GM13977 (cell line): ENCODE results near the gene SMAP2.

Experiments used
- DNase-seq: peaks from one replicate; pipeline ENCODE4 v3.0.0; 2012; ENCODE audit warnings: low spot score
- in situ Hi-C: fragments of 300-500 bp; cut with MboI; formaldehyde crosslinking; loops from one replicate; pipeline ENCODE4 v1.12.0; 2022; ENCODE audit warnings: low sequenced_read_pairs, low pct_unique_long_range_greater_than_20kb, mixed read lengths, inconsistent platforms; ENCODE audit not compliant: unreplicated experiment
- TF ChIP-seq, protein P1 (sequence below): IDR thresholded peaks from 2 replicates; pipeline ENCODE4 v1.5.1; 2012; ENCODE audit warnings: mild to moderate bottlenecking, control low read depth; ENCODE audit not compliant: insufficient read depth; ENCODE audit errors: extremely low read depth, missing control alignments

The SMAP2 gene

DNA sequence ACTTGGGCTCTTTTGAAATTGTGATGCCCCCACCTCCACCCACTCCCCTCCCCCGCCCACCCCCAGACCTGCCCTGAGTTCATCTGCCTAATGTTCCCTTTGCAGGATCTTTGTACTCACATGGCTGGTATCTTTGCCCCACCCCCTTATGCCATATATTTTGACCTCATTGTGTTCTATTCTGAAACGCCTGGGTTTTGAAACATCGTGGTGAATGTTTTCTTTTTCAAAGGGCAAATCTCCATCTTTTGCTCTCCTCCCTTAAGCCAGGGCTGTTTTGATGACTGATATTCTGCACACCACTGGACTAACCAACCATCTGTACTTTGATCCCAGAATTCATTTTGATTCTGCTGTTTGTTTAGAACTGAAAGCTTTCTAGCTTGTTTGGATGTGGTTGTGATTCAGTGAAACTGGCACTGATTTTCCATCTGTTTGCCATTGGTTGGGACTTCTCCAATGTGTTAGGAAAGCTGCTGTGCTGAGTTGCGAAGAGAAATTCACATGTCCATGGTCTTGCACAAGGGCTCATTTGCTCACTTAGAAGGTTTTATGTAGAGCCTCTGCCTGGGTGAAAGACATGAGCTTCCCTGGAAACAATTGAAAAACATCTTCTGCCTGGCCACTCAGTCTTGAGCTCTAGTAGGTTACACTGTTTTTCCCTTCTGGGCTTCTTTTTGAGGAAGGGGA, 16.5 kb downstream of the SMAP2 start:
- in situ Hi-C loops = no loop called here
- DNase-seq = no peak

GRCh38 chr1:40390857-40391256, 17.3 kb downstream of the SMAP2 start:
- in situ Hi-C loops = no loop called here
- TF ChIP-seq, protein P1, sequence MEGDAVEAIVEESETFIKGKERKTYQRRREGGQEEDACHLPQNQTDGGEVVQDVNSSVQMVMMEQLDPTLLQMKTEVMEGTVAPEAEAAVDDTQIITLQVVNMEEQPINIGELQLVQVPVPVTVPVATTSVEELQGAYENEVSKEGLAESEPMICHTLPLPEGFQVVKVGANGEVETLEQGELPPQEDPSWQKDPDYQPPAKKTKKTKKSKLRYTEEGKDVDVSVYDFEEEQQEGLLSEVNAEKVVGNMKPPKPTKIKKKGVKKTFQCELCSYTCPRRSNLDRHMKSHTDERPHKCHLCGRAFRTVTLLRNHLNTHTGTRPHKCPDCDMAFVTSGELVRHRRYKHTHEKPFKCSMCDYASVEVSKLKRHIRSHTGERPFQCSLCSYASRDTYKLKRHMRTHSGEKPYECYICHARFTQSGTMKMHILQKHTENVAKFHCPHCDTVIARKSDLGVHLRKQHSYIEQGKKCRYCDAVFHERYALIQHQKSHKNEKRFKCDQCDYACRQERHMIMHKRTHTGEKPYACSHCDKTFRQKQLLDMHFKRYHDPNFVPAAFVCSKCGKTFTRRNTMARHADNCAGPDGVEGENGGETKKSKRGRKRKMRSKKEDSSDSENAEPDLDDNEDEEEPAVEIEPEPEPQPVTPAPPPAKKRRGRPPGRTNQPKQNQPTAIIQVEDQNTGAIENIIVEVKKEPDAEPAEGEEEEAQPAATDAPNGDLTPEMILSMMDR = no peak
- no peak for DNase-seq

More for the DNA sequence above, 16.5 kb downstream of the SMAP2 start:
- TF ChIP-seq, protein P1 = no peak

DNA sequence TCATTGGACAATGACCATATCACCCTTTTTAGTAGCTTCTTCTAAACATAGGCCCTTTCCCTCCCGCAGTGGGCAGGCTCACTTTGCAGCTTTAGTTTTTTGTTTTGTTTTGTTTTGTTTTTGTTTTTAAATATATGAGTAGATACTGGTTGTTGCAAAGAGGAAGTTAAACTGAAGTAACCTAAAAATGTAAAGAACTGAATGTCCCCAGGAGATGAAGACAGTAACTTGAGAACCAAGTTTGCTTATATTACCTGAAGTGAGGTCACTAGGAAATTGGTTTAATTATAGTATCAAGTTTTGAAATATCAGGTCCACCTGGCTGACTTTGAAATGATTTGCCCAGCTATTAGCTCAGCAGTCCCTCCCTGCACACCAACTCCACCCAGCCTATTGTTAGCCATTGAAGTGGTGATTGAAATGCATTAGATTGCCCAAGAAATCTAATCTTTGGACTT, 18.2 kb downstream of the SMAP2 start:
- DNase-seq = no peak
- TF ChIP-seq, protein P1 = no peak
- in situ Hi-C loops = no loop called here

DNA sequence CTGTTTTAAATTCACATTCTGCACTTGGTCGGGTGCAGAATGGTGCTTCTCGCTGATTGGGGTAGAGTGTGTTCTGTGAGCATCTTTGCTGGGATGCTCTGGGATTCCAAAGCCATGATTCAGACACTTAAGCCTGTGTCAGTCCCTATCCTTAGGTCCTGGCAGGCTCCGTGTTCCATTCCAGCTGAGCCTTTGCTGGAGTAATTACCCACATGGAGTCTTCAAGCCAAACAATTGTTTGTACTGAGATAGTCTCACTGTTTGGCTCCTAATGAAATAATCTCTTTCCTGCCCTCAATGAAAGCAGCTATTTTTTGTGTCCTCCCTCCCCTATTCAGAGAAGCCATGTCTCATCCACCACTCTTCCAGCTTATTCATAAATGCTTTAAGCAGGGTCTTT, 18.7 kb downstream of the SMAP2 start:
- in situ Hi-C loops = no loop called here

DNA sequence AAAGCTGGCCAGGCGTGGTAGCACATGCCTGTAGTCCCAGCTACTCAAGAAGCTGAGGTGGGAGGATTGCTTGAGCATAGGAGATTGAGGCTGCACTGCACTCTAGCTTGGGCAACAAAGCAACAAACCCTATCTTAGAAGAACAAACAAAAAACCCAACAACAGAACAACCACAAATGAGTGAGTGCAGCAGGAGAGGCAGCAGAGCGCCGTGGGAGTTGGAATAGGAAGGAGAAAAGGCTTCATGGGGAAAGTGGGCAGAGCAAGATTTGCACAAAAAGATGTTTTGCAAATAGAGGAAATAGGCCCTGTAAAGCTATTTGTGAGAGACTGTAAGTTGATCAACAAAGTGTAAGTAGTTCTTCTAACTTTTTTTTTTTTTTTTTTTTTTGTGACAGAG, 19.6 kb downstream of the SMAP2 start:
- TF ChIP-seq, protein P1 = no peak
- DNase-seq = no peak
- in situ Hi-C loops = no loop called here

More for the DNA sequence above, 18.7 kb downstream of the SMAP2 start:
- no peak for DNase-seq
- TF ChIP-seq, protein P1 = no peak

DNA sequence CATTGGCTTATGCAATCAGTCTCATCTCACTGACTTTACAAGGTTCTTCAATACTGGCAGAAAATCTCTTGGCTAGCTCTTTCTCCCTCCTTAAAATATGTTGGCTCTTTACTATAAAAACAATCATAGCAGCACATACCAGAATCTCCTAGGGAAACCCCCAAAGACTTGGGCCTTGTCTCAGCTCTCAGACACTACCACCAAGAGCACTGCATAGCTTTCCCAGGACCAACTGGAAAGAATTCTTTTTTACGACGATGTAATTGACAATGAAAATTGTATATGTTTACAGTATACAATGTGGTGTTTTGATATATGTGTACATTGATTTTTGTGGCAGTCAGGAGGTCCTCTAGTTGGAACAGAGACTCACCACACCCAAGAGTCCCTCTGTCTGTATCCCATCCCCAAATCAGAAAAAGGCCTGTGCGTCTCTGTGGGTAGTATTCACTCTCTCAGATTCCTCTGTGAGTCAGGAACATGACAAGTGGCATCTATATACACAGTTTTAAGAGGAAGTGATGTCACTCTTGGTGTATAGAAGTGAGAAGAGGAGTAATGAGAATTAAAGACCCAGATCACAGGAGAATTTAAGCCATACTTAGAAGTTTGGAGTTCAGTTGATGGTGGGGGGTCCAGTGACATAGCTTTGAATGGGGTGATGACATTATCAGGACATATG, 21.1 kb downstream of the SMAP2 start:
- TF ChIP-seq, protein P1 = no peak
- peak; percentile 39 for DNase-seq
- in situ Hi-C loops = no loop called here
